Breast epithelium (tissue), 3 donors: ENCODE results near the gene CCDC30.
"Not testable (repeated sequence)": the region's sequence is repeated elsewhere in the genome, so short reads cannot be mapped to it uniquely, and the experiment has no call there.

Source experiments
- POLR2A ChIP-seq: fragments of 450-650 bp; IDR thresholded peaks from one replicate; pipeline ENCODE4 v1.6.1; 2016; ENCODE audit warnings: antibody characterized with exemption, mild to moderate bottlenecking, moderate library complexity
- POLR2AphosphoS5 ChIP-seq, 3 donors: sonication (generic); formaldehyde crosslinking; IDR thresholded peaks; one replicate each; pipeline ENCODE4 v1.6.1; 2017; ENCODE audit warnings: antibody characterized with exemption in 3 of 3
- TF ChIP-seq, protein P1 (sequence below), 3 donors: fragments of 450-650 bp; IDR thresholded peaks; one replicate each; pipeline ENCODE4 v1.5.1; 2016 to 2017; ENCODE audit warnings: antibody characterized with exemption in 3 of 3, mild to moderate bottlenecking in 3 of 3, moderate library complexity in 3 of 3

DNA sequence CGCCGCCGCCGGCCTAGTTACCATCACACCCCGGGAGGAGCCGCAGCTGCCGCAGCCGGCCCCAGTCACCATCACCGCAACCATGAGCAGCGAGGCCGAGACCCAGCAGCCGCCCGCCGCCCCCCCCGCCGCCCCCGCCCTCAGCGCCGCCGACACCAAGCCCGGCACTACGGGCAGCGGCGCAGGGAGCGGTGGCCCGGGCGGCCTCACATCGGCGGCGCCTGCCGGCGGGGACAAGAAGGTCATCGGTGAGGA lies 219.3 kb downstream of the CCDC30 start:
- TF ChIP-seq, protein P1, sequence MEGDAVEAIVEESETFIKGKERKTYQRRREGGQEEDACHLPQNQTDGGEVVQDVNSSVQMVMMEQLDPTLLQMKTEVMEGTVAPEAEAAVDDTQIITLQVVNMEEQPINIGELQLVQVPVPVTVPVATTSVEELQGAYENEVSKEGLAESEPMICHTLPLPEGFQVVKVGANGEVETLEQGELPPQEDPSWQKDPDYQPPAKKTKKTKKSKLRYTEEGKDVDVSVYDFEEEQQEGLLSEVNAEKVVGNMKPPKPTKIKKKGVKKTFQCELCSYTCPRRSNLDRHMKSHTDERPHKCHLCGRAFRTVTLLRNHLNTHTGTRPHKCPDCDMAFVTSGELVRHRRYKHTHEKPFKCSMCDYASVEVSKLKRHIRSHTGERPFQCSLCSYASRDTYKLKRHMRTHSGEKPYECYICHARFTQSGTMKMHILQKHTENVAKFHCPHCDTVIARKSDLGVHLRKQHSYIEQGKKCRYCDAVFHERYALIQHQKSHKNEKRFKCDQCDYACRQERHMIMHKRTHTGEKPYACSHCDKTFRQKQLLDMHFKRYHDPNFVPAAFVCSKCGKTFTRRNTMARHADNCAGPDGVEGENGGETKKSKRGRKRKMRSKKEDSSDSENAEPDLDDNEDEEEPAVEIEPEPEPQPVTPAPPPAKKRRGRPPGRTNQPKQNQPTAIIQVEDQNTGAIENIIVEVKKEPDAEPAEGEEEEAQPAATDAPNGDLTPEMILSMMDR (IDR thresholded peaks at IDR 0.05), result not testable (repeated sequence)
- not testable (repeated sequence) for TF ChIP-seq POLR2A; POLR2AphosphoS5 (IDR thresholded peaks at IDR 0.05)
